HG02870 (cell line): ENCODE results near the gene LRRC55.

Experiments used
- ATAC-seq: cut with Tn5 transposase; IDR thresholded peaks from one replicate; pipeline ENCODE4 v1.9.1; 2021; ENCODE audit warnings: mild to moderate bottlenecking, moderate library complexity; ENCODE audit not compliant: unreplicated experiment

The LRRC55 gene, protein sequence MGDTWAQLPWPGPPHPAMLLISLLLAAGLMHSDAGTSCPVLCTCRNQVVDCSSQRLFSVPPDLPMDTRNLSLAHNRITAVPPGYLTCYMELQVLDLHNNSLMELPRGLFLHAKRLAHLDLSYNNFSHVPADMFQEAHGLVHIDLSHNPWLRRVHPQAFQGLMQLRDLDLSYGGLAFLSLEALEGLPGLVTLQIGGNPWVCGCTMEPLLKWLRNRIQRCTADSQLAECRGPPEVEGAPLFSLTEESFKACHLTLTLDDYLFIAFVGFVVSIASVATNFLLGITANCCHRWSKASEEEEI

DNA sequence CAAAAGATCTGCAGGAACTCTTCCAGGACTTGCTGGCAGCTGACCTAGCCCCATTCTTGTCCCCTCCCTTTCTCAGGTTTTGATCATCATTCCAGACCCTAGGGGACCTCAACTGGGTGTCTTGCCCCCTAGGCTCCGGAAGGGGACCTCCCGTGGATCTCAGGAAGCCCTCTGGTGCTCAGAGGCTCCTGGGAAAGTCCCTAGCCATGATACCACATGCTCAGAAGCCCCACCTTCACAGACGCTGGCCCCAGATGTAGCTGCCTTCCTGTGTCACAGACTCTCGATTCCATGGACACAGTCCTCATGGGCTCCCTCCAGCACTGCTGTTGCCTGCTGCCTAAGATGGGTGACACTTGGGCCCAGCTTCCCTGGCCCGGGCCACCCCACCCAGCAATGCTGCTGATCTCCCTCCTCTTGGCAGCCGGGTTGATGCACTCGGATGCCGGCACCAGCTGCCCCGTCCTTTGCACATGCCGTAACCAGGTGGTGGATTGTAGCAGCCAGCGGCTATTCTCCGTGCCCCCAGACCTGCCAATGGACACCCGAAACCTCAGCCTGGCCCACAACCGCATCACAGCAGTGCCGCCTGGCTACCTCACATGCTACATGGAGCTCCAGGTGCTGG is at the start of gene LRRC55:
TSS of gene LRRC55 (plus strand) at position 276 of the 628 bp plus-strand sequence. CDS start at position 346, 70 bp downstream.
- ATAC-seq, result no peak

- ATAC-seq, result no peak
Measured at GRCh38 chr11:57133366-57134038, 48.3 kb upstream of the LRRC55 start.

GRCh38 chr11:57134284-57134683 is 47.5 kb upstream of the LRRC55 start:
- ATAC-seq, result no peak

DNA sequence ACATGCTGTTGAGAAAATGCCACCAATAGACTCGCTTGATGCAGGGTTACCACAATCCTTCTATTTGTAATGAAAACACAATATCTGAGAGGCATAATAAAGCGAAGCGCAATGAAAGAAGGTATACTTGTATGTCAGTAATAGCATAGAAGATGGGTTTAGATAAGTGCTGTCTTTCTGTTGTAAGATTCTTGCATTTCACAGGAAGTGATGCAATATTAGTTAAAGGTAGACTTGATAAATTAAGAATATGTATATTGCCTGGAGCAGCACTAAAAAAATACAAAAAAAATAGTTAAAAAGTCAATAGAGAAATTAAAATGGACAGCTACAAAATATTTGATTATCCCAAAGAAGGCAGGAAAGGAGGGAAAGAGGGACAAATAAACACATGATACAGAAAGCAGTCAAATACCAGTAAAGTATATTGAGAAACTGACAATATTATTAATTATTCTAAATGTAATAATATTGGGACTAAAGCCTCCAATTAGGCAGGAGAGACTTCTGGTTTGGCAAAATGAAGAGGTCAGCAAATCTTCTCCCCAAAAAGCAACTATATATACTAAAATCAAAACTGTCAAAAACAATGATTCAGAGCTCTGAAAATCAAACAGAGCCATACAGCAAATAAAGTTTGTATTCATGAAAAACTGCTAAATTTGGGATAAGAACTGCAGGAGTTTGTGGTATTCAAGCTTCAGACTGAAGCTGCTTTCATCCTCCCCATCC is 46.6 kb upstream of the LRRC55 start:
- no peak for ATAC-seq

GRCh38 chr11:57140568-57140967 is 41.2 kb upstream of the LRRC55 start:
- ATAC-seq, result no peak

- no peak for ATAC-seq
Measured at GRCh38 chr11:57143459-57143858, 38.3 kb upstream of the LRRC55 start.

- ATAC-seq, result no peak
Measured at GRCh38 chr11:57144075-57144474, 37.7 kb upstream of the LRRC55 start.

DNA sequence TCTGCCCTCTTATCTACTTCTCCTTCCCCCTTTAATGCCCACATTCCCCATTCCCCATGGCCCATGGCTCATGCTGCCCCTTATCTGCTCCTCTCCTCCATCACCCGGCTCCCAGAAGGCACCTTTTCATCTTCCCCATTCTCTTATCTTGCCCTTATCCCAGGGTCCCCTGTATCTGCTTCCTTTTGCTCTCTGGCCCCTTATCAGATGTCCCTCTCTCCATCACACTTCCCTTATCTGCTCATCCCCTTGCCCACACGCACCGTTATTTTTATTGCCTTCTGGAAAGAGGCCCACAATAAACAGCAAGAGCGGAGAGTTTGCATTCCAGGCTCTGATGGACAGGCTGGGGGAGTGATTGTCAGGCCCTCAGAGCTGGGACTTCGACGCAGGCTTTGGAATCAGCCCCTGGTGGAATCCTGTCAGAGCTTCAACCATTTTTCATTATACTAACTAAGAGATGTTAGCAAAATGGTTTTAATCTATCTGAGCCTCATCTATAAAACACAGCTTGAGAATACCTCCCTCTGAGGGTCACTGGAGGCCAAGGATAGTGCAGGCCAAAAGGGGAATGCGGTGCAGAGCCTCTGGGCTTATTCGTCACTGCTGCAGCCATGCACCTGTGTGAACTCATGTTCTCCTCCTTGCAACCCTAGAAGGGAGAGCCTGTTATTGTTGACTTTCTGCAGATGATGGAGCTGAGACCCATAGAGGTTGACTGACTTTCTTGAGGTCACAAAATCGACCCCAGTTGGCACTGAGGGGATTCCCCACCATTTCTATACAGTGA is 37.0 kb upstream of the LRRC55 start:
- no peak for ATAC-seq

DNA sequence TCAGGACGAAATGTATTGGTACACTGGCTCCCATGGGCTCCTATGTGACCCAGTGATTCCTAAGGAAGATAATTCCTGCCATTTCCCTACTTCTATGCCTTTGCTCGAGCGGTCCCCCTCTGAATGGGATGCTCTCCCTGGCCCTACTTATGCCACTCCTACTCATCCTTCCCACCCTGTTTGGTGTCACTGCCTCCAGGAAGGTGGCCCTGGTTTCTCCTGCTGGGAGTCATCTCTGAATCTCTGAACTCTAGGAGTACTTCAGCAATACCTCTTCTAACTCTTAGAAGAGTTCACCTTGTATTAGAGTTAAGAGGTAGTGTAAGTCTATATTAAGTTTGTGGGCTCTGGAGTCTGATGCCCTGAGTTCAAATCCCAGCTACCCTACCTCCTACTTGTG is 35.5 kb upstream of the LRRC55 start:
- ATAC-seq, result no peak

DNA sequence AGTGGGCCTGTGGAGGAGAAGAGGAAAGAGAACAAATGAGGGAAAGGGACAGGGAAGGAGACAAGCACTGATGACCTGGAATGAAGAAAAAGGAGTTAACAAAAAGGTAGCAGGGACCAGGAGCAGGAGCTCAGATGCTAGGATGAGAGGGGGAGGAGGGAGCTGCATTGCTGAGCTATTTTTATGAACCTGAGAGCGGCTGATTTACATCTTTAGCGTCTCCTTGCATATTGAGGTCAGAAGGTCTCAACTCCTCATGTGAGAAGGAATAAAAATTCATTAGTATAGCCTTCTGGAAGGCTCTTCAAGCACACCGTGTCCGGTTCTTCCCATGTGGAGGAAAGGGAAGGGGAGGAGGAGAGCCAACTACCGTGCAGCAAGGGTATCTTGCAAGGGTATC is 33.1 kb upstream of the LRRC55 start:
- ATAC-seq, result no peak

- no peak for ATAC-seq
Measured at GRCh38 chr11:57150454-57150917, 31.3 kb upstream of the LRRC55 start.

- no peak for ATAC-seq
Measured at GRCh38 chr11:57152134-57152533, 29.6 kb upstream of the LRRC55 start.

- no peak for ATAC-seq
Measured at GRCh38 chr11:57153448-57153847, 28.3 kb upstream of the LRRC55 start.

- ATAC-seq, result no peak
Measured at GRCh38 chr11:57154739-57155138, 27.0 kb upstream of the LRRC55 start.

- ATAC-seq, result no peak
Measured at GRCh38 chr11:57155400-57155799, 26.4 kb upstream of the LRRC55 start.

DNA sequence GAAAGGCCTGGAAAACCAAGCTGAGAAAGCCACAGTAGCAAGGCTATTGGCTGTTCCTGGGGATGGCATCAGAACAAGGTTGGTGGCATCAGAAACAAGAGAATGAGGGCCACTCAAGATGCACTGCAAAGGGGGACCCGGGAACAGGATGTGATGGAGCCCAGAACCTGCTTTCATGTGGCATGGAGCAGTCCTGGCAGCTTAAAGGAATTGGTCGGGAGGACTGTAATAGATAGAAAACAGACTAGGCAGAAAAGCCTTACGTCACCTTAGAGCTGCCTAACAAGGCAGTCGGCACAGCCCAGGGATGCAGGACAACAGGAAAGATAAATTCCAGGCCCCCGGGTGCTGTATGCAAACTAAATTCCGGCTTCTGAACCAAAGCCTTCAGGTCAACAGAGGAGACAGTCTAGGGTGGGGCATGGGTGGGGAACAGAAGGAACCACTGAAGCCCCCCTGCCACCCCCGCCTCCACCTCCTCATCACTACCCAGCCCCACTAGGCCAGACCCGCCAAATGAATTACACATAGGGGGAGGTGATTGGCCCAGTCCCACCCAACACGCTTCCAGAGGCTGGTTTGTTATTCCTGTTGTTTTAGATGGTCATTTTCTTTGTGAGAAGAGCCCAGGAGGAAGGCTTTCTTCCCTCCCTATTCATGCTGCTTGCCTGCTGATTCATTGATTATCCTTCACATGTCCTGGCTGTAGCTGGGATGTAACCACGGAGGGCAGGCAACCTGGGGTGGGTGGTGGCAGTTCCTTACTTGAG is 25.7 kb upstream of the LRRC55 start:
- no peak for ATAC-seq

GRCh38 chr11:57156928-57157327 is 24.8 kb upstream of the LRRC55 start:
- no peak for ATAC-seq

- ATAC-seq, result no peak
Measured at GRCh38 chr11:57157624-57158023, 24.1 kb upstream of the LRRC55 start.

- no peak for ATAC-seq
Measured at GRCh38 chr11:57158180-57158579, 23.6 kb upstream of the LRRC55 start.

DNA sequence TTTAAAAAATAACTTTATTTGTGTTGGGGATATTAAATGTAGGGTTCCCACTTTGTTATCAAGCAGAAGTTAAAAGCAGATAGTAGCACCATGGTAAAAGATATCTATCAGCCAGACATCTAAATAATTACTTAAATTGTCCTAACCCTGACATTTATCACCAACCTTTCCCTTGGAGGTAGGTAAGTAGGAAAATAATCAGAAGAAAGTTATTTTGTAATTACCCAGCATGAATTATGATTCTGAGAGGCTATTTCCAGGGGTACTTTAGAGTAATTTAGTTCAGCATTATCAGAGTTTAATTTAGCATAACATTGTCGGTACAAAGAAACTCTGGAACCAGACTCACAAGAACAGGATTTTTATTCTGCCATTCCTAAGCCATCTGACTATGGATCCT is 23.2 kb upstream of the LRRC55 start:
- ATAC-seq, result no peak
